IMR-90 (cell line): ENCODE data around the gene P4HA3. TPM values are rescaled to one million over a fixed set of nuclear protein-coding genes. Genes with fewer than 3 reads are reported as not detected.
A peak's percentile ranks its signal among the peaks of the same experiment; 100 is the strongest.

Experiments
- ATAC-seq: fragments of 200-7000 bp; cut with Tn5 transposase; 2 replicates; pipeline ENCODE4 v1.9.1; 2020; ENCODE audit warnings: low read depth, mild to moderate bottlenecking, moderate library complexity
- BruUV-seq: library from RNA; stranded (reverse); fragments of 400-500 nt; replicated peaks from 2 replicates; lab custom pipeline; 2021; lab: Mats Ljungman, UMichigan
- CTCF ChIA-PET: fragments of 300-600 bp; formaldehyde crosslinking; extraction: SDS; loops from one replicate; lab custom pipeline; 2021; ENCODE audit warnings: antibody characterized with exemption; lab: Yijun Ruan, JAX
- POLR2A ChIA-PET: fragments of 300-600 bp; sonication (Branson Sonifier 250); formaldehyde crosslinking; loops from one replicate; lab custom pipeline; 2022; ENCODE audit warnings: antibody characterized with exemption; ENCODE audit not compliant: unreplicated experiment; lab: Charles Lee
- DNase-seq: peaks from one replicate; pipeline ENCODE4 v3.0.0; 2013
- H2AFZ ChIP-seq: replicated peaks from 2 replicates; pipeline ENCODE3; 2013; ENCODE audit warnings: low read length, mild to moderate bottlenecking; ENCODE audit not compliant: poor library complexity
- H2AK5ac ChIP-seq: 2 replicates; pipeline ENCODE4 v1.6.1; 2013; ENCODE audit warnings: low read depth, low read length, inconsistent platforms
- H2AK9ac ChIP-seq: replicated peaks from 2 replicates; pipeline ENCODE3; 2013; ENCODE audit warnings: mild to moderate bottlenecking, low read depth, low read length, moderate library complexity; ENCODE audit not compliant: poor library complexity
- H2BK120ac ChIP-seq: 2 replicates; pipeline ENCODE4 v1.6.1; 2013; ENCODE audit warnings: low read depth, low read length, inconsistent platforms
- H2BK15ac ChIP-seq: 3 replicates; pipeline ENCODE4 v1.6.1; 2013; ENCODE audit warnings: low read depth, low read length, inconsistent platforms
- H2BK20ac ChIP-seq: 2 replicates; pipeline ENCODE4 v1.6.1; 2013; ENCODE audit warnings: low read depth, mild to moderate bottlenecking, inconsistent platforms, low read length, moderate library complexity
- H2BK5ac ChIP-seq: 2 replicates; pipeline ENCODE4 v1.6.1; 2013; ENCODE audit warnings: mild to moderate bottlenecking, low read depth, low read length, inconsistent platforms; ENCODE audit not compliant: poor library complexity, severe bottlenecking
- H3K14ac ChIP-seq: replicated peaks from 2 replicates; pipeline ENCODE4 v1.6.1; 2013; ENCODE audit warnings: low read depth, low read length, inconsistent platforms
- H3K18ac ChIP-seq: 2 replicates; pipeline ENCODE4 v1.6.1; 2013; ENCODE audit warnings: low read depth, low read length, control low read depth
- H3K23ac ChIP-seq: 2 replicates; pipeline ENCODE4 v1.6.1; 2013; ENCODE audit warnings: low read depth, low read length, inconsistent platforms
- H3K27ac ChIP-seq: 2 replicates; pipeline ENCODE4 v1.5.1; 2013; ENCODE audit warnings: mild to moderate bottlenecking, control low read depth, low read length; ENCODE audit not compliant: insufficient read depth
- H3K27me3 ChIP-seq: 2 replicates; pipeline ENCODE4 v1.6.1; 2013; ENCODE audit warnings: low read length; ENCODE audit not compliant: control insufficient read depth, insufficient read depth
- H3K36me3 ChIP-seq: 2 replicates; pipeline ENCODE4 v1.6.1; 2013; ENCODE audit warnings: low read length, mixed read lengths; ENCODE audit not compliant: control insufficient read depth, insufficient read depth
- H3K4ac ChIP-seq: 2 replicates; pipeline ENCODE4 v1.6.1; 2013; ENCODE audit warnings: low read depth, low read length, inconsistent platforms
- H3K4me1 ChIP-seq: 2 replicates; pipeline ENCODE4 v1.6.1; 2013; ENCODE audit warnings: low read length, mixed read lengths; ENCODE audit not compliant: control insufficient read depth, insufficient read depth
- H3K4me2 ChIP-seq: 2 replicates; pipeline ENCODE4 v1.6.1; 2013; ENCODE audit warnings: low read depth, mild to moderate bottlenecking, control low read depth, low read length, moderate library complexity
- H3K4me3 ChIP-seq: 2 replicates; pipeline ENCODE4 v1.5.1; 2013; ENCODE audit warnings: low read depth, mild to moderate bottlenecking, control low read depth, low read length, moderate library complexity; ENCODE audit not compliant: insufficient read depth
- H3K56ac ChIP-seq: 2 replicates; pipeline ENCODE4 v1.6.1; 2013; ENCODE audit warnings: low read length, inconsistent platforms; ENCODE audit not compliant: insufficient read depth; ENCODE audit errors: extremely low read depth
- H3K79me1 ChIP-seq, 2 experiments: 2 replicates each; pipeline ENCODE4 v1.6.1; 2013; ENCODE audit warnings: low read length in 2 of 2, inconsistent platforms in 1 of 2, low read depth in 1 of 2
- H3K9ac ChIP-seq: 2 replicates; pipeline ENCODE4 v1.6.1; 2013; ENCODE audit warnings: low read depth, low read length, control low read depth
- H3K9me1 ChIP-seq: 2 replicates; pipeline ENCODE4 v1.6.1; 2013; ENCODE audit warnings: low read length, inconsistent platforms; ENCODE audit not compliant: insufficient read depth
- H3K9me3 ChIP-seq: 2 replicates; pipeline ENCODE4 v1.6.1; 2013; ENCODE audit warnings: low read length; ENCODE audit not compliant: control insufficient read depth, insufficient read depth
- H4K20me1 ChIP-seq: 2 replicates; pipeline ENCODE4 v1.6.1; 2013; ENCODE audit warnings: low read length, inconsistent platforms; ENCODE audit not compliant: insufficient read depth
- H4K5ac ChIP-seq: 2 replicates; pipeline ENCODE4 v1.6.1; 2013; ENCODE audit warnings: mild to moderate bottlenecking, low read depth, low read length, control low read depth
- H4K8ac ChIP-seq, 2 experiments: 2 replicates each; pipeline ENCODE4 v1.6.1; 2013; ENCODE audit warnings: low read depth in 2 of 2, low read length in 2 of 2, control low read depth in 1 of 2, inconsistent platforms in 1 of 2
- H4K91ac ChIP-seq: 2 replicates; pipeline ENCODE4 v1.6.1; 2013; ENCODE audit warnings: low read depth, low read length, inconsistent platforms; ENCODE audit not compliant: insufficient read depth
- BHLHE40 ChIP-seq: fragments of 150-350 bp; IDR thresholded peaks from 2 replicates; pipeline ENCODE4 v1.6.1; 2016; ENCODE audit warnings: mild to moderate bottlenecking, low read depth, low read length
- CTCF ChIP-seq: conservative IDR thresholded peaks from 2 replicates; pipeline ENCODE4 v1.5.1; 2012; ENCODE audit warnings: mild to moderate bottlenecking, low read depth, low read length, improper control_type of control experiment
- NFE2L2 ChIP-seq: fragments of 150-350 bp; IDR thresholded peaks from 2 replicates; pipeline ENCODE4 v1.6.1; 2016; ENCODE audit warnings: low read depth, mild to moderate bottlenecking, low read length
- RAD21 ChIP-seq: IDR thresholded peaks from 2 replicates; pipeline ENCODE4 v1.6.1; 2012; ENCODE audit warnings: low read length, improper control_type of control experiment
- USF2 ChIP-seq: fragments of 150-350 bp; IDR thresholded peaks from 2 replicates; pipeline ENCODE4 v1.6.1; 2017; ENCODE audit warnings: mild to moderate bottlenecking, antibody characterized with exemption, low read length, low read depth
- WGBS, 2 experiments: methylation state at CpG; one replicate each; pipeline versions ENCODE4 v1.1.5 to v1.1.7; 2013; ENCODE audit warnings: missing lambda C conversion rate in 2 of 2; ENCODE audit not compliant: insufficient read length in 1 of 2; ENCODE audit errors: extremely low coverage in 2 of 2; 5-methylcytosine and 5-hydroxymethylcytosine counted together
- dilution Hi-C: fragments of 300-500 bp; cut with HindIII; formaldehyde crosslinking; loops from one replicate; pipeline ENCODE4 v1.14.3; 2018; ENCODE audit warnings: low sequenced_read_pairs; ENCODE audit not compliant: unreplicated experiment
- in situ Hi-C: fragments of 300-500 bp; cut with MboI; formaldehyde crosslinking; loops from 3 replicates; pipeline ENCODE4 v1.14.3; 2019; ENCODE audit warnings: low sequenced_read_pairs, inconsistent platforms, mixed read lengths
- intact Hi-C: fragments of 100-400 bp; cut with micrococcal nuclease; formaldehyde crosslinking; loops from 2 replicates; pipeline ENCODE4 v1.10.0; 2022
- polyA plus RNA-seq, 3 experiments: library from polyadenylated mRNA; depleted of rRNA; stranded (reverse); fragments of >200 nt; gene quantifications; 2 replicates each; pipeline ENCODE4 v1.2.3, GENCODE V29; 2012; ENCODE audit warnings: low replicate concordance in 1 of 3
- total RNA-seq: library from RNA; depleted of rRNA; stranded (reverse); fragments of >200 nt; gene quantifications from 2 replicates; pipeline ENCODE4 v1.2.3, GENCODE V29; 2012

P4HA3 gene
- total and polyA plus RNA-seq, 2 of the 4 experiments (the other 2 are of a cell fraction), result 2.9 to 5.7 TPM

GRCh38 chr11:74272276-74272675 lies 39.2 kb downstream of the P4HA3 start:
- H3K27ac ChIP-seq, result no peak overlapping the region
- TF ChIP-seq NFE2L2 (no peak), USF2 (no peak), BHLHE40 (no peak), CTCF (no peak), RAD21 (no peak)
- H3K4me3 ChIP-seq, result no peak overlapping the region
- no peak for DNase-seq
- H3K56ac ChIP-seq, result no peak overlapping the region
- H3K18ac ChIP-seq, result 0 out of 2 replicates have a peak overlapping the region, but pooled peaks have one; percentile 11
- POLR2A ChIA-PET, result no interaction called here
- H3K4me1 ChIP-seq, result peaks cover 15% of the 10 kb centered on the region
- H3K36me3 ChIP-seq, result peaks cover 16% of the 10 kb centered on the region
- in situ Hi-C loops (no loop called here), dilution Hi-C loops (no loop called here), intact Hi-C loops (no loop called here)
- H3K23ac ChIP-seq, result no peak overlapping the region
- BruUV-seq, result no TSS peak
- H2BK5ac ChIP-seq, result no peak overlapping the region
- peaks cover 0 to 3% of the 10 kb centered on the region in 2 experiments; a peak in 1 of 4 replicates for H3K79me1 ChIP-seq
- peak overlapping the region; percentile 10; the same call in 1 of the 2 replicates for H2BK20ac ChIP-seq
- H3K14ac ChIP-seq, result no peak overlapping the region; the same call in 1 of the 2 replicates
- CTCF ChIA-PET, result no interaction called here
- H4K5ac ChIP-seq, result peak overlapping the region; percentile 0; the same call in 1 of the 2 replicates
- WGBS, 2 experiments, result 100% methylated on average over 2 of the region's 4 CpGs; no CpG with 5 or more reads in 1 of the 2 experiments
- peaks cover 20% of the 10 kb centered on the region for H3K9me1 ChIP-seq
- no peaks in the 10 kb centered on the region for H4K20me1 ChIP-seq
- H3K9ac ChIP-seq, result no peak overlapping the region
- ATAC-seq, result no peak
- H3K27me3 ChIP-seq, result no peaks in the 10 kb centered on the region
- H2AFZ ChIP-seq, result no peak overlapping the region
- H4K8ac ChIP-seq, result no peak overlapping the region
- H4K91ac ChIP-seq, result peak overlapping the region; percentile 4; the same call in 1 of the 2 replicates
- H2BK120ac ChIP-seq, result no peak overlapping the region
- no peak overlapping the region for H3K4me2 ChIP-seq
- no peak overlapping the region for H2BK15ac ChIP-seq
- H3K4ac ChIP-seq, result no peak overlapping the region
- no peaks in the 10 kb centered on the region for H3K9me3 ChIP-seq
- peak overlapping the region; percentile 43; the same call in 1 of the 2 replicates for H2AK5ac ChIP-seq
- H2AK9ac ChIP-seq, result no peak overlapping the region
